ENCODE results near the gene XPNPEP2.

XPNPEP2 gene

GRCh38 chrX:129738466-129739308 lies at the start of gene XPNPEP2:
TSS of gene XPNPEP2 (plus strand) at chrX:129738979. CDS start at chrX:129739214, 235 bp downstream.
- no peak for DNase-seq

GRCh38 chrX:129689796-129690195 lies 49.0 kb upstream of the XPNPEP2 start:
- DNase-seq, result no peak

- no peak for DNase-seq
Observed at GRCh38 chrX:129690435-129690834, 48.3 kb upstream of the XPNPEP2 start.

GRCh38 chrX:129693354-129693753 lies 45.4 kb upstream of the XPNPEP2 start:
- no peak for DNase-seq

- no peak for DNase-seq
Observed at GRCh38 chrX:129694805-129695204, 44.0 kb upstream of the XPNPEP2 start.

- DNase-seq, result no peak
Observed at GRCh38 chrX:129695535-129695934, 43.2 kb upstream of the XPNPEP2 start.

- DNase-seq, result no peak
Observed at GRCh38 chrX:129695937-129696336, 42.8 kb upstream of the XPNPEP2 start.

GRCh38 chrX:129696463-129697155 lies 42.2 kb upstream of the XPNPEP2 start:
- peak; percentile 64 to 76 for DNase-seq

GRCh38 chrX:129697204-129697829 lies 41.5 kb upstream of the XPNPEP2 start:
- DNase-seq, result no peak

- no peak for DNase-seq
Observed at GRCh38 chrX:129698150-129698549, 40.6 kb upstream of the XPNPEP2 start.

GRCh38 chrX:129700536-129700935 lies 38.2 kb upstream of the XPNPEP2 start:
- DNase-seq, result no peak

GRCh38 chrX:129701624-129702069 lies 37.1 kb upstream of the XPNPEP2 start:
- no peak for DNase-seq

GRCh38 chrX:129704491-129704890 lies 34.3 kb upstream of the XPNPEP2 start:
- no peak for DNase-seq

- DNase-seq, result no peak
Observed at GRCh38 chrX:129705377-129705925, 33.3 kb upstream of the XPNPEP2 start.

- no peak for DNase-seq
Observed at GRCh38 chrX:129705988-129706387, 32.8 kb upstream of the XPNPEP2 start.

GRCh38 chrX:129706400-129707072 lies 32.2 kb upstream of the XPNPEP2 start:
- DNase-seq, result no peak

- no peak for DNase-seq
Observed at GRCh38 chrX:129714581-129714980, 24.2 kb upstream of the XPNPEP2 start.

- no peak for DNase-seq
Observed at GRCh38 chrX:129716507-129716906, 22.3 kb upstream of the XPNPEP2 start.

- no peak for DNase-seq
Observed at GRCh38 chrX:129717892-129718291, 20.9 kb upstream of the XPNPEP2 start.

- DNase-seq, result no peak
Observed at GRCh38 chrX:129718676-129719075, 20.1 kb upstream of the XPNPEP2 start.

- no peak for DNase-seq
Observed at GRCh38 chrX:129719268-129719667, 19.5 kb upstream of the XPNPEP2 start.

GRCh38 chrX:129719931-129720530 lies 18.7 kb upstream of the XPNPEP2 start:
- DNase-seq, result no peak

Data from NCI-H526 (cell line).